ENCODE data around the gene CFAP221.
A peak's percentile ranks its signal among the peaks of the same experiment; 100 is the strongest.

CFAP221 gene

DNA sequence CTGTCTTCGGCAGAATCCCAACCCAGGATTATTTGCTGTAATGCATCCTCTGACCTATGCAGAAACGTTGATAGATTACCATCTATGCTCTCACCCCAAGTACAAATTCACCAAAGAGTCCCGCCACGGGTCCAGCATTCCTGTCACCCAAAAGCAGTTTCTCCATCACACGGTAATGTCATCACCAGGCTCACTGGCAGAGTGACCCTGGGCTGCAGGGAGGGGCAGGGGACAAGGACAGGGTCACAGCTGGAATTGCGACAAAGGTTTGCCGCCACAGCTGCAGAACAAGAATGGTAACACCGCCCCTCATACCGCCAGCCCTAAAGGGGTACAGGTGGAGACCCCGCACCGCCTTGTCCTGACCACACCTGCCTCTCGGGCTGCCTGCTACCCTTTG, 94.0 kb downstream of the CFAP221 start:
- TF ChIP-seq, protein P1, sequence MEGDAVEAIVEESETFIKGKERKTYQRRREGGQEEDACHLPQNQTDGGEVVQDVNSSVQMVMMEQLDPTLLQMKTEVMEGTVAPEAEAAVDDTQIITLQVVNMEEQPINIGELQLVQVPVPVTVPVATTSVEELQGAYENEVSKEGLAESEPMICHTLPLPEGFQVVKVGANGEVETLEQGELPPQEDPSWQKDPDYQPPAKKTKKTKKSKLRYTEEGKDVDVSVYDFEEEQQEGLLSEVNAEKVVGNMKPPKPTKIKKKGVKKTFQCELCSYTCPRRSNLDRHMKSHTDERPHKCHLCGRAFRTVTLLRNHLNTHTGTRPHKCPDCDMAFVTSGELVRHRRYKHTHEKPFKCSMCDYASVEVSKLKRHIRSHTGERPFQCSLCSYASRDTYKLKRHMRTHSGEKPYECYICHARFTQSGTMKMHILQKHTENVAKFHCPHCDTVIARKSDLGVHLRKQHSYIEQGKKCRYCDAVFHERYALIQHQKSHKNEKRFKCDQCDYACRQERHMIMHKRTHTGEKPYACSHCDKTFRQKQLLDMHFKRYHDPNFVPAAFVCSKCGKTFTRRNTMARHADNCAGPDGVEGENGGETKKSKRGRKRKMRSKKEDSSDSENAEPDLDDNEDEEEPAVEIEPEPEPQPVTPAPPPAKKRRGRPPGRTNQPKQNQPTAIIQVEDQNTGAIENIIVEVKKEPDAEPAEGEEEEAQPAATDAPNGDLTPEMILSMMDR (IDR thresholded peaks at IDR 0.05; ENCODE audit: low read depth, low read length) = no peak
- DNase-seq = no peak
- H3K27ac ChIP-seq = no peak overlapping the region
- no peaks in the 10 kb centered on the region for H3K36me3 ChIP-seq
- H3K4me3 ChIP-seq (ENCODE audit: low read depth, low read length) = peak overlapping the region; percentile 24
- H3K9me3 ChIP-seq (ENCODE audit: severe bottlenecking) = no peaks in the 10 kb centered on the region
- no peaks in the 10 kb centered on the region for H3K27me3 ChIP-seq (ENCODE audit: insufficient read depth, low read depth, severe bottlenecking)

DNA sequence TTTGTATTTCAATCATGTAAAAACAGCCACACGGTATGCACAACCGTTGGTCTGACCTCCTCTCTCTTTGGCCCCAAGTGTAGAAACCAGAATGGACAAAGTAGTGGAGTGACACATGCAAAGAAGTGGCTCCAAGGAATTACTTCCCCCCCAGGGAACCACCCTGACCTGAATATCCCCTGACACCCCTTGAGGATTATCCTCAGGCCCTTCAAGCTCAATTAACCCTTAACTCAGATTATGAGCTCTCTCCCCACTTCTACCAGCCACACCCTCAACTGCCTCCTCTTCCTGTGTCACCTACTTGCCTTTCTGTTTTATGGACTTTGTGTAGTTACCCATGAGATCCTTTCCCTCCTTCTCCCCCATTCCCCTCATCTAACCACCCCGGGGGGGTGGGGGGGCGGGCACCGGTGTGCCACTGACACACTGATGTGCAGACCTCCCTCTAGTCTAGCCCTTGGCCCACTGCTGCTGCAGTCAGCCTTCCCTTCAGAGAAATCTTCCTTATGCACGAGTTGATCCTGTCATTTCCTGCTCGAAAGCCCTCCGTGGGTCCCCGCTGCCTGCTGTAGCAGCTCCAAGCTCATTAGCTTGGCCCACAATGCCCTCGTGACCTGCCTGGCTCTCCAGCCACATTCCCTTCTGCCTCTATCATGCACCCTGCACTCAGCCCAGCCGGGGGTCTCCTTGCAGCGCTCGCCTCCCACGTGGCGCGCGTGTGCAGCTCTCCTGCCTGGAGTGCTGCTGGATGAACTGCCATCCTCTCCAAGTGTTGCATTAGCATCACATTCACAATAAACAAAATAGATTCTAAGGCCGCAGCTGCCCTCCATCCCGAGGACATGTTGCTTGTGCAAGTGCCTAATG, 94.7 kb downstream of the CFAP221 start:
- H3K27me3 ChIP-seq (ENCODE audit: insufficient read depth, low read depth, severe bottlenecking) = no peaks in the 10 kb centered on the region
- H3K27ac ChIP-seq = peak overlapping the region; percentile 26; the same call in 1 of the 2 replicates
- TF ChIP-seq, protein P1 (IDR thresholded peaks at IDR 0.05; ENCODE audit: low read depth, low read length) = no peak
- DNase-seq = peak; percentile 67
- peak overlapping the region; percentile 24 for H3K4me3 ChIP-seq (ENCODE audit: low read depth, low read length)
- H3K36me3 ChIP-seq = no peaks in the 10 kb centered on the region
- H3K9me3 ChIP-seq (ENCODE audit: severe bottlenecking) = no peaks in the 10 kb centered on the region

DNA sequence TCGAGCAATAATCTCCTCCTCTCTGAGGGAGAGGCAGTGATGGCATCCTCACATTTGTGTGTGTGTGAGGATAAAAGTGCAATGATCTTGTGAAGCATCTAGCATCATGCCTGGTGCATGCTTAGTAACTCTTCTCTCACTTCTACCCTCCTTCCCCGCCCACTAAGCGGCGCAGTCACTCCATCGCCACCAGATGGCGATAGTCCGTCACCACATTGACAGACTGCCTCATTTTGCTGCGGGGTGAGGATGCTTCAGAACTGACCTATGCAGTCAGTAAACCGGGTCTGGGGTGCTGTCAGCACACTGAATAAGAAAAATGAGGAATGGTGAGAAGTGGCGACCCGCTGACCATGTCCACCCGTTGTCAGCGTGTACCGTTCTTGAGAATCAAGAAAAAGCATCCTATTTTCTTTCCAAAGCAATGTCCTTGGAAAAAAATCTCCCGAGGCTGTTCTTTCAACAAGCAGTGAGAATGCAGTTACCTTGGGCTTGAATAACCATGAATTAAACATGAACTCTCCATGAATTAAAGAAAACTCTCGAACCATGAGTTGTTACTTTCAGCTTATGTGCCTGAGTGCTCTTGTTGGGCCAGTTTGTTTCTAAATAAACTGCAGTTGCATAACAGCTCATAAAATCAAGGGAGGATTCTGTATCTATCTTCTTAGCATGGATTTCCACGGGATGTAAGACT, 97.5 kb downstream of the CFAP221 start:
- DNase-seq = peak; percentile 77

DNA sequence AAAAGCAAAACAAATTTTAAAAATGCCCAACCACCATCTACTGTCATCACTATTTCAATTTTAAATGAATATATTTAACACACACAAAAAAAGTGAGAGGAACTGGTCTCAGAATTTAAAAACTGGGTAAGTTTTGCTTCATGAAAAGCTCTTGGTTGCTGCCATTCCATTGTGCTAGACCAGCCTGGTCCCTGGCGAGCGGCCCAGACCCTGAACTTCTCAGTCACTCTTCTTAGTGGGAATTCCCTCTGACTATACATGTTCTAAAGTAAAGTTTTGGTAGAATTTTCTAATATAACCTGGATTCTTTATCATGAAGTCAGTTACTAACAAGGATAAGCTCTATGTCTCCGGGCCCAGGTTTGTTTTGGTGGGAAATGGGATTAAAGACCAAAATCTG, 99.9 kb downstream of the CFAP221 start:
- no peak for DNase-seq
- TF ChIP-seq, protein P1 (IDR thresholded peaks at IDR 0.05; ENCODE audit: low read depth, low read length) = no peak
- Histone ChIP-seq H3K4me3 (ENCODE audit: low read depth, low read length) (no peak overlapping the region), H3K36me3 (no peaks in the 10 kb centered on the region), H3K27me3 (ENCODE audit: insufficient read depth, low read depth, severe bottlenecking) (no peaks in the 10 kb centered on the region), H3K27ac (no peak overlapping the region), H3K9me3 (ENCODE audit: severe bottlenecking) (no peaks in the 10 kb centered on the region)

More for the DNA sequence above, 97.5 kb downstream of the CFAP221 start:
- H3K9me3 ChIP-seq (ENCODE audit: severe bottlenecking) = no peaks in the 10 kb centered on the region
- H3K27me3 ChIP-seq (ENCODE audit: insufficient read depth, low read depth, severe bottlenecking) = no peaks in the 10 kb centered on the region
- H3K4me3 ChIP-seq (ENCODE audit: low read depth, low read length) = no peak overlapping the region
- no peaks in the 10 kb centered on the region for H3K36me3 ChIP-seq
- H3K27ac ChIP-seq = no peak overlapping the region
- TF ChIP-seq, protein P1 (IDR thresholded peaks at IDR 0.05; ENCODE audit: low read depth, low read length) = peak; percentile 94

DNA sequence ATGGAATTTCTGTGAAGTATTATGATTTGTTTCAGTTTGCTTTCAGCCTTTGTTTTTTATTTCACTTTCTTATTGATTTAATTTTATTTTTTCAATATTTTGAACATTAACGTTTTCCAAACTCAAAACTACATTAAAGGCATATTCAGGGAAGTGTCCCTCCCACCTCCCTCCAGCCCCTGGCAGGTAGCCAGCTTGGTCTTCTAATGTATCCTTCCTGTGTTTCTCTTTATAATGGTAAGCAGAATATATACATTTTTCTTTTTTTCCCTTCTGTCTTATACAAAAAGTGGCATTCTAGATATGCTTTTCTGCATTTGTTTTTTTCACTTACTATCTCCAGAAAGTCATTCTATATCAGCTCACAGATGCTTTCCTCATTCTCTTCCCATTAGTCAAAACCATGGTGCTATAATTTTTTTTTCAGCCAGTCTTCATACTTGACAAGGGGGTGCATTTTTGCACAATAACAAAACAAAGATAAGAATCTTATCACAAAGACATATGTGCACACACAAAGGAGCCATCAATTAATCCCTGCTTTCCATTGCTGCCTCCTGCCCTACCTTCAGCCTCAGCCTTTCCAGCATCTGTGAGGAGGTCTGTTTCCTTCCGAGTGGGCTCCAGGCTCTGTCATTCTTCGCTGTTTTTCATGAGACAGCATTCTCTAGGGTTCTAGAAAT, 101.1 kb downstream of the CFAP221 start:
- TF ChIP-seq, protein P1 (IDR thresholded peaks at IDR 0.05; ENCODE audit: low read depth, low read length) = no peak
- Histone ChIP-seq H3K4me3 (ENCODE audit: low read depth, low read length) (no peak overlapping the region), H3K9me3 (ENCODE audit: severe bottlenecking) (no peaks in the 10 kb centered on the region), H3K36me3 (no peaks in the 10 kb centered on the region), H3K27me3 (ENCODE audit: insufficient read depth, low read depth, severe bottlenecking) (no peaks in the 10 kb centered on the region), H3K27ac (no peak overlapping the region)
- DNase-seq = no peak

Data from WERI-Rb-1 (cell line).